ENCODE results near the gene GRN.
"Not testable (repeated sequence)": the region's sequence is repeated elsewhere in the genome, so short reads cannot be mapped to it uniquely, and the experiment has no call there.

The GRN gene

DNA sequence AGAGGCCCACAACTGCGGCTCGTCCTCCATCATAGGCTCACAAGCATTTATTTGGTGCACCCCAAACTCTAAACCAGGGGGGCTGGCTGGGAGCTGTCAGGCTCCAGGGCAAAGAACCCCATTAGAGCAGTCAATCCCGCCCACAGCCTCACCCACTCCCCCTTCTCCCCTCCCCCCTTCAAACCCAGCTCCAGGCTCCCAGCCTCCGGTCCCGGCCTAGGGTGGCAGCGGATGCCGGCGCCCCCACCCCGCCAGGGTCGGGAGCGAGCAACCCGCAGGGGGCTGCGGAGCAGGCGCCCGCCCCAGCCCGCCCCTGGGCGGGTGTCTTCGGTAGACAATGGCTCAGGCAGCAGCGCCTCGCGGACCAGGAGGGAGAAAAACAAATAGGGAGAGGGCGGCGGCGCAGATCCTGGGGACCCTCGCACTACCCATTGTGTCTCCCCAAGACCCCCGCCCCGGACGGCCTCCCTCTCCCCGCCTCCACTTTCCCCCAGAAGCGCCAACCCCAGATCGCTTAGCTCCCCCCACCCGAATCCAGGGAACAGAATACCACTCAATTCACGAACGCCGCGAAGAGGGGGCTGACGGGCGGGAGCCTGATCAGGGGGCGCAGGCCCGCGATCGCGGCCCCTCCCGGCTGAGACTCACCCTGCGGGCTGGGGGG, 18.0 kb downstream of the GRN start:
- Histone ChIP-seq H3K36me3 (ENCODE audit: insufficient read depth) (no peaks in the 10 kb centered on the region), H3K27ac (no peak overlapping the region), H3K4me2 (peak overlapping the region; percentile 85), H3K9ac (peak overlapping the region; percentile 50; the same call in 1 of the 2 replicates), H2AFZ (ENCODE audit: low read depth) (peak overlapping the region; percentile 98), H4K20me1 (ENCODE audit: insufficient read depth) (no peaks in the 10 kb centered on the region), H3K27me3 (ENCODE audit: insufficient read depth, low read depth) (peaks cover 32% of the 10 kb centered on the region), H3K4me3 (IDR thresholded peaks at IDR 0.05; ENCODE audit: insufficient read depth, low read depth, low read length) (no peak overlapping the region), H3K79me2 (ENCODE audit: insufficient read depth, low read depth) (no peaks in the 10 kb centered on the region), H3K4me1 (ENCODE audit: low read depth, poor library complexity, severe bottlenecking) (peaks cover 16% of the 10 kb centered on the region)
- TF ChIP-seq, protein P1, sequence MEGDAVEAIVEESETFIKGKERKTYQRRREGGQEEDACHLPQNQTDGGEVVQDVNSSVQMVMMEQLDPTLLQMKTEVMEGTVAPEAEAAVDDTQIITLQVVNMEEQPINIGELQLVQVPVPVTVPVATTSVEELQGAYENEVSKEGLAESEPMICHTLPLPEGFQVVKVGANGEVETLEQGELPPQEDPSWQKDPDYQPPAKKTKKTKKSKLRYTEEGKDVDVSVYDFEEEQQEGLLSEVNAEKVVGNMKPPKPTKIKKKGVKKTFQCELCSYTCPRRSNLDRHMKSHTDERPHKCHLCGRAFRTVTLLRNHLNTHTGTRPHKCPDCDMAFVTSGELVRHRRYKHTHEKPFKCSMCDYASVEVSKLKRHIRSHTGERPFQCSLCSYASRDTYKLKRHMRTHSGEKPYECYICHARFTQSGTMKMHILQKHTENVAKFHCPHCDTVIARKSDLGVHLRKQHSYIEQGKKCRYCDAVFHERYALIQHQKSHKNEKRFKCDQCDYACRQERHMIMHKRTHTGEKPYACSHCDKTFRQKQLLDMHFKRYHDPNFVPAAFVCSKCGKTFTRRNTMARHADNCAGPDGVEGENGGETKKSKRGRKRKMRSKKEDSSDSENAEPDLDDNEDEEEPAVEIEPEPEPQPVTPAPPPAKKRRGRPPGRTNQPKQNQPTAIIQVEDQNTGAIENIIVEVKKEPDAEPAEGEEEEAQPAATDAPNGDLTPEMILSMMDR (conservative IDR thresholded peaks at IDR 0.05; ENCODE audit: low read depth, low read length) = no peak

DNA sequence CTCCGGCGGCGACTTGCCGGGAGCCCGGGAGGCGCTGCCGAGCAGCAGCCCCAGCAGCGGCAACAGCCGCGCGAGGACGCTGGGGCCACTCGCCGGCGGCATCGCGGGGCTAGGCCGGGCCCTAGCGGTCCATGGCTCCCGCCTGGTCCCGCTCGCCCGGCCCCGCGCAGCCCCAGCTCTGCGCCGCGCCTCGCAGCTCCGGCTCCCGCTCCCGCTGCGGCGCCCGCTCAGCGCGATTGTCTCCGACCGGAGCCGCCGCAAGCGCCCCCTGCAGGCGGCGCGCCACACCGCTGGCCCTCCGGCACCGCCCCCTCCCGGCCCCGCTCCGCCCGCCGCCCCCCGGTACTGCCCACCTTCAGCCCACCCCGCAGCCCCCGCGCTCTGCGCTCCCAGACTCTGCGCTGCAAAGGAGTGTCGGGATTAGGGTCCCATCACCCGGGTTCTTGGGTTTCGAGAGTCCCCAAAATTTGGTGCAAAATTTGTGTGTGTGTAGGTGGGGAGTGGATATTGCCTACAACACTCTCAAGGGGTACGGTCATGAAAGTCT, 18.6 kb downstream of the GRN start, which contains the start of gene FAM171A2:
TSS of gene FAM171A2 (minus strand) at position 241 of the 547 bp plus-strand sequence. CDS start at position 102, 139 bp downstream.
- H3K27ac ChIP-seq = no peak within 1 kb of the TSS
- peak within 1 kb of the TSS; percentile 85 for H3K4me2 ChIP-seq
- peaks cover 16% of the 10 kb centered on the region for H3K4me1 ChIP-seq (ENCODE audit: low read depth, poor library complexity, severe bottlenecking)
- H4K20me1 ChIP-seq (ENCODE audit: insufficient read depth) = no peaks in the 10 kb centered on the region
- H3K27me3 ChIP-seq (ENCODE audit: insufficient read depth, low read depth) = peaks cover 32% of the 10 kb centered on the region
- TF ChIP-seq, protein P1 (conservative IDR thresholded peaks at IDR 0.05; ENCODE audit: low read depth, low read length) = peak; percentile 70
- H3K4me3 ChIP-seq (IDR thresholded peaks at IDR 0.05; ENCODE audit: insufficient read depth, low read depth, low read length) = no peak within 1 kb of the TSS
- peak within 1 kb of the TSS; percentile 98 for H2AFZ ChIP-seq (ENCODE audit: low read depth)
- H3K36me3 ChIP-seq (ENCODE audit: insufficient read depth) = no peaks in the 10 kb centered on the region
- peak within 1 kb of the TSS; percentile 50; the same call in 1 of the 2 replicates for H3K9ac ChIP-seq
- H3K79me2 ChIP-seq (ENCODE audit: insufficient read depth, low read depth) = no peaks in the 10 kb centered on the region

DNA sequence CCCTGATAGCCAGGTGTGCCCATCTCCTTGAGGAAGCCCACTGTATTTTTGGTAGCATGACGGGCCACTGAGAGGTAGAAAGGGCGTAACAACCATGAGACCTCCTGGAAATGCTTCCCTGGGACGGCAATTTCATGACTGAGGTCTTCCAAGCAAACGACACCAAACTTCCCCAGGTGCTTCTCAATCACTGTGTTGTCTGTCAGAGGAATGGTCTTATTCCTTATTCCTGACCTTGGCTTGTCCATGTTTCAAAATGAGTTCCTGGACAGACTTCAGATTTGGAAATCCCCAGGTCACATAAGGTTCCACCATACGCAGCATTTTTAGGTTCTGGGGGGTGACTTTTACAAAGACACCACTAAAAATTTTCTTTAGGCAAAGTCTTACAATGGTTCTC, 19.9 kb downstream of the GRN start:
- Histone ChIP-seq H3K4me1 (ENCODE audit: low read depth, poor library complexity, severe bottlenecking) (peaks cover 10% of the 10 kb centered on the region), H3K27me3 (ENCODE audit: insufficient read depth, low read depth) (peaks cover 32% of the 10 kb centered on the region)
- H3K9ac ChIP-seq; H2AFZ ChIP-seq (ENCODE audit: low read depth); H3K27ac ChIP-seq; H3K79me2 ChIP-seq (ENCODE audit: insufficient read depth, low read depth); H3K36me3 ChIP-seq (ENCODE audit: insufficient read depth); H4K20me1 ChIP-seq (ENCODE audit: insufficient read depth); H3K4me3 ChIP-seq (IDR thresholded peaks at IDR 0.05; ENCODE audit: insufficient read depth, low read depth, low read length); H3K4me2 ChIP-seq: not testable (repeated sequence)

DNA sequence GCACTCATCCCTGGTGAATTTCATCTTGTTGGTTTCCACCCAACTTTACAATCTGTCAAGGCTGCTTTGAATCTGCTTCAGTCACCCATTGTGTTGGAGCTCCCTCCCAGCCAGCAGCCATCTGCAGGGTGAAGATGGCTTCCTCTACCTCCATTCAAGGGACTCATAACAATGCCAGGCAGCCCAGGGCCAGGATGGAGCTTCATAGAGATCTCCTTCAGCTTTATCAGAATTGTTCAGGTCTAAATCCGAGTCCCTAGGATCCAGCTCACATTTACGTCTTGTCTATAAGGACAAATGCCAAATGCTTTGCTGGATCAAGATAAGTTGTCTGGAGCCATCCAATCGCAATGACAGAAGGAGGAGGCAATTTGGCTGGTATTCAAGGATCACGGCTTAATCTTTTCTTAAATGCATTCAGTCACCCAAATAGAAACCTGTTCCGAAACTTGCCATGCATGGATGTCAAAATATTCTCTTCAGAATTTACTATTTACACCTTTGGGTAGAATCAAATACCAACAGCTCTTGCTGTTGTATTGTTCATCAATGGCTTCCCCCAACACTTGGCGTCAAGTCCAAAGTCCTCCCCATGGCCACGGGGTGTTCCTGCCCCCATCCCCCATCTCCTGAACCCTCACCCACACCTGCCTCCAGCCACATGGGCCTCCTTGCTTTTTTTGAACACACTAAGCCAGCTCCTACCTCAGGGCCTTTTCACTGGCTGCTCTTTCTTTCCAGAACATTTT, 22.3 kb downstream of the GRN start:
- Histone ChIP-seq H3K79me2 (ENCODE audit: insufficient read depth, low read depth) (no peaks in the 10 kb centered on the region), H3K27me3 (ENCODE audit: insufficient read depth, low read depth) (peaks cover 39% of the 10 kb centered on the region), H3K9ac (no peak overlapping the region), H3K27ac (no peak overlapping the region), H3K36me3 (ENCODE audit: insufficient read depth) (no peaks in the 10 kb centered on the region), H3K4me3 (IDR thresholded peaks at IDR 0.05; ENCODE audit: insufficient read depth, low read depth, low read length) (no peak overlapping the region), H2AFZ (ENCODE audit: low read depth) (no peak overlapping the region), H3K4me1 (ENCODE audit: low read depth, poor library complexity, severe bottlenecking) (peaks cover 9% of the 10 kb centered on the region), H4K20me1 (ENCODE audit: insufficient read depth) (no peaks in the 10 kb centered on the region), H3K4me2 (no peak overlapping the region)
- TF ChIP-seq, protein P1 (conservative IDR thresholded peaks at IDR 0.05; ENCODE audit: low read depth, low read length) = no peak

DNA sequence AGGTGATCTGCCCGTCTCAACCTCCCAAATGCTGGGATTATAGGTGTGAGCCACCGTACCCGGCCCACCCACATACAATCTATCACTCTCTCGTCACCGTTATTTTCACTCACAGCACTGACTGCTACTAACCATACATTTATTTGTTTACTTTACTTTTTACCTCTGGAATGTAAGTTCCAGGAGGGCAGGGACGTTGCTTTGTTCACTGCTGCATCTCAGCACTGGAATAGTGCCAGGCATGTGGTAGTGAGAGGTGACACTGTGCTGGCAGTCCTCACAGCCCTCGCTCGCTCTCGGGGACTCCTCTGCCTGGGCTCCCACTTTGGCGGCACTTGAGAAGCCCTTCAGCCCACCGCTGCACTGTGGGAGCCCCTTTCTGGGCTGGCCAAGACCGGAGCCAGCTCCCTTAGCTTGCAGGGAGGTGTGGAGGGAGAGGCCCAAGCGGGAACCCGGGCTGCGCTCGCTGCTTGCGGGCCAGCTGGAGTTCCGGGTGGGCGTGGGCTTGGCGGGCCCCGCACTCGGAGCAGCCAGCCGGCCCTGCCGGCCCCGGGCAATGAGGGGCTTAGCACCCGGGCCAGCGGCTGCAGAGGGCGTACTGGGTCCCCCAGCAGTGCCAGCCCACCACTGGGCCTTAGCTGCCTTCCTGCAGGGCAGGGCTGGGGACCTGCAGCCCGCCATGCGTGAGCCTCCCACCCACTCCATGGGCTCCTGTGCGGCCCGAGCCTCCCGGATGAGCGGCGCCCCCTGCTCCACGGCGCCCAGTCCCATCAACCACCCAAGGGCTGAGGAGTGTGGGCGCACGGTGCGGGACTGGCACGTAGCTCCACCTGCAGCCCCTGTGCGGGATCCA, 23.5 kb downstream of the GRN start:
- not testable (repeated sequence) for H3K4me3 ChIP-seq (IDR thresholded peaks at IDR 0.05; ENCODE audit: insufficient read depth, low read depth, low read length); H3K9ac ChIP-seq; H3K4me1 ChIP-seq (ENCODE audit: low read depth, poor library complexity, severe bottlenecking); H4K20me1 ChIP-seq (ENCODE audit: insufficient read depth); H2AFZ ChIP-seq (ENCODE audit: low read depth); H3K36me3 ChIP-seq (ENCODE audit: insufficient read depth); H3K27ac ChIP-seq; H3K79me2 ChIP-seq (ENCODE audit: insufficient read depth, low read depth); H3K4me2 ChIP-seq
- peaks cover 39% of the 10 kb centered on the region for H3K27me3 ChIP-seq (ENCODE audit: insufficient read depth, low read depth)

DNA sequence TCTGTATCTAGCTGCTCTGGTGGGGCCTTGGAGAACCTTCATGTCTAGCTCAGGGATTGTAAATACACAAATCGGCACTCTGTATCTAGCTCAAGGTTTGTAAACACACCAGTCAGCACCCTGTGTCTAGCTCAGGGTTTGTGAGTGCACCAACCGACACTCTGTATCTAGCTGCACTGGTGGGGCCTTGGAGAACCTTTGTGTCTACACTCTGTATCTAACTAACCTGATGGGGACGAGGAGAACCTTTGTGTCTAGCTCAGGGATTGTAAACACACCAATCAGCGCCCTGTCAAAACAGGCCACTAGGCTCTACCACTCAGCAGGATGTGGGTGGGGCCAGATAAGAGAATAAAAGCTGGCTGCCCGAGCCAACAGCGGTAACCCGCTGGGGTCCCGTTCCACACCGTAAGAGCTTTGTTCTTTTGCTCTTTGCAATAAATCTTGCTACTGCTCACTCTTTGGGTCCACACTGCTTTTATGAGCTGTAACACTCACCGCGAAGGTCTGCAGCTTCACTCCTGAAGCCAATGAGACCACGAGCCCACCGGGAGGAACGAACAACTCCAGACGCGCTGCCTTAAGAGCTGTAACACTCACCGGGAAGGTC, 24.4 kb downstream of the GRN start:
- H3K4me1 ChIP-seq (ENCODE audit: low read depth, poor library complexity, severe bottlenecking); H3K36me3 ChIP-seq (ENCODE audit: insufficient read depth); H4K20me1 ChIP-seq (ENCODE audit: insufficient read depth); H3K4me2 ChIP-seq; H3K27ac ChIP-seq; H3K4me3 ChIP-seq (IDR thresholded peaks at IDR 0.05; ENCODE audit: insufficient read depth, low read depth, low read length); H3K79me2 ChIP-seq (ENCODE audit: insufficient read depth, low read depth); H3K9ac ChIP-seq; H2AFZ ChIP-seq (ENCODE audit: low read depth): not testable (repeated sequence)
- peaks cover 35% of the 10 kb centered on the region for H3K27me3 ChIP-seq (ENCODE audit: insufficient read depth, low read depth)
